ENCODE measurements around the gene SOX18.

Gene SOX18

GRCh38 chr20:64051561-64052325 lies 2.3 kb upstream of the SOX18 start:
- DNase-seq: no peak

DNA sequence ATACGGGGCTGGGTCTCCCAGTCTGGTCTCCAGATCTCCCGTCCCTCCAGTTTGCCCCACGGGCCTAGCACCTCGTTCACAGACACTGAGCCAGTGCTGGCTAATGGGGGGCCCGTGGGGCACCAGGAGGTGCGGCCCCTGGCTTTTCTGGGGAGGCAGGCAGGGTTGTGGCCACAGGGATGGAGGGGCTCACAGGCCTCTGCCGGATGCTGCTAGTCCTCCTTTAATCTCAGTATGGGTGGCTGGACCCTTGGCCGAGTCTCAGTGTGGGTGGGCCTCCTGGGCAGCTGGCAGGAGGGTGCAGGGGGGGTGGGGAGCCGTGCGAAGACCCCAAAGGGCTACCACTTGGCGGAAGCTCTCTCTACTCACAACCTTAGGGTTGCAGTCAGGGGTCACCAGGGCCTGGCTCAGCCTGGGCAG lies 1.6 kb upstream of the SOX18 start:
- DNase-seq: no peak

GRCh38 chr20:64050261-64051032 lies 1.0 kb upstream of the SOX18 start:
- DNase-seq: no peak

DNA sequence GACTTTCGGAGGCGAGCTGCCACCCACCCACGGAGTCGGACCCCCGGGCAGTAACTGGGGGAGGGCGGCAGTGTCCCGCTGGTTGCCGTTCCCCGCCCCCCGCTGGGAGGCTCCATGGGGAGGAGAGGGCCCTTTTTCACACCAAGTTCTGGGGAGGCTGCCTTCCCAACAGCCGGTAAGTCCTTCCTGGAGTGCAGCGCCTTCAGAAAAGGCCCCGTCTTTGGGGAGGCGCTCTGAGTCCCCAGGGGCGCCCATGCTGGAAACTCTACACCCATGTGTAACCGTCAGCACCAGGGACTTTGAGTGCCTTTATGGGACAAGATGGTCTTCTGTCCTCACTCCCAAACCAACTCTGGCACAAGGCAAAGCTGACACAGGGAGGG lies 430 bp upstream of the SOX18 start:
- DNase-seq: no peak

DNA sequence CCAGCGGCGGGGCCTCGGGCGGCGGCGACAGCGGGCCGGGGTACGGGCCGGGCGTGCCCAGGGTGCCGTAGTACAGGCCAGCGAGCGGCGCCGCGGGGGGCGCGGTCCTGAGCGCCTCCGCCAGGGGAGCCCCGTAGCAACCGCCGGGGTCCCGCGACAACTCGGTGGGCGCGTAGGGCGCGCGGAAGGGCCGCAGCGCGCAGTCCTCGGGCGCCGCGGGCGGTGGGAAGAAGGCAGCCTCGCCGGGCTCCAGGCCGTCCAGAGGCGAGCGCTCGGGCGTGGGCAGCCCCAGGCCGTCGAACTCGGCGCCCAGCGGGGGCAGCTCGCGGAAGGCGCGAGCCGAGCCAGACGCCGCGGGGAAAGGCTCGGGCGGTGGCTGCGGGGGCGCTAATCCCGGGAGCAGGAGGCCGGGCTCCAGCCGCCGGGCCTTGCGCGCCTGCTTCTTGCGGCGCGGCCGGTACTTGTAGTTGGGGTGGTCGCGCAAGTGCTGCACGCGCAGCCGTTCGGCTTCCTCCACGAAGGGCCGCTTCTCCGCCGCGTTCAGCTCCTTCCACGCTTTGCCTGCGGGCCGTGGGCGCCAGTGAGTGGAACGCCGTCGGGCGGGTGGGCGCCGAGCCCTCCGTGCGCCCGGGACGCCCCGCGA lies 916 bp downstream of the SOX18 start:
- DNase-seq: no peak

GRCh38 chr20:64047968-64048401 lies 1.5 kb downstream of the SOX18 start:
- DNase-seq: no peak

DNA sequence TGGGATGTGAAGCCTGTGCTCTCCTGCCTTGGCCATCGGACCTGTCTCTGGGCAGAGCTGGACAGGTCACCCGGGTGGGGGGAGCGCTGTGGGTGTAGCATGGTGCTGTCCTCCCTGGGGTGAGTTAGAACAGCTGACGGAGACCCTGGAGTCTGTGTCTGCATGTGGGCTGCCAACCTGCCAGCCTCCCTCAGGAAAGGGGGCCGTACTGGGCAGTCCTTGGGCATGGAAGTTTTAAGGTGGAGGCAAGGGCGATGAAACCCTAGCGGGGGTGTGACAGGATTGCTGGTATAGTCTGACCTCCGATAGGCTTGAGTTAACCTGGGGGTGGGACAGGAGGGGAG lies 2.4 kb downstream of the SOX18 start:
- no peak for DNase-seq

- DNase-seq: no peak
These were observed 4.0 kb downstream of the SOX18 start for GRCh38 chr20:64045346-64046011.

DNA sequence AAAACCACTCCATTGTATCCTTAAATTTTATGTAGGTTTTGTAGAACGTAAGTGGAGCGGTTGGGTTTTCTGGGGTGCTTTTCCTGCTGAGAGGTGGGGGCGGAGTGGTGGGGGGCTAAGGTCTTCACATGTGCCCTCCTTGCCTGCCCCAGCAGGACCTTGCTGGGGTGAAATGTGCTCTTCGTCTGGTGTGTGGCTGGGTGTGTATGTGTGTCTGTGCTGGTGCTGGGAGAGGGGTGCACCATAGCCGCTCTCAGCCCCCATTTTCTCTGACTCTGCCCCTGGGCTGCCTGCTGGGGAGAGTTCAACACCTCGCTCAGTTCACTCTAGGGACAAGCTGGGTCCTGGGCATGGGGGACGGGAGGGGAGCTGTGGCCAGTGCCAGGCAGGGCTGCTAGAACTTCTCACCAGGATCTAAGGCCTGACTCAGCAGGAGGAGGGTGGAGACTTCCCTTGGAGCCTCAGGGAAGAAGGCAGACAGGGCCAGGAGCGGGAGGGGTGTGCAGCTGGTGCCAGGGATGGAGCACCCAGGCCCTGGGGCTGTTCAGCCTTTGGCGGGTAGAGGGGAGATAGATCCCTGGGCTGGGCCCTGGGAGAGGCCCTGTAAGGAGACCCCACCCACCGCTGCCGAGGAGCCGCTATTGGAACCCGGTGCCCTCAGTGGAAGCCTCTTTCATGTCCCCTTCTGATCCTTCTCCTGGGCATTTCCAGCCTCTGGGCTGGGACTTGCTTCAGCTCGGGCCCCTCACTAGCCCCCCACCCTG lies 4.8 kb downstream of the SOX18 start:
- no peak for DNase-seq

- no peak for DNase-seq
These were observed 5.7 kb downstream of the SOX18 start for GRCh38 chr20:64043768-64044167.

- no peak for DNase-seq
These were observed 7.2 kb downstream of the SOX18 start for GRCh38 chr20:64042054-64042781.

DNA sequence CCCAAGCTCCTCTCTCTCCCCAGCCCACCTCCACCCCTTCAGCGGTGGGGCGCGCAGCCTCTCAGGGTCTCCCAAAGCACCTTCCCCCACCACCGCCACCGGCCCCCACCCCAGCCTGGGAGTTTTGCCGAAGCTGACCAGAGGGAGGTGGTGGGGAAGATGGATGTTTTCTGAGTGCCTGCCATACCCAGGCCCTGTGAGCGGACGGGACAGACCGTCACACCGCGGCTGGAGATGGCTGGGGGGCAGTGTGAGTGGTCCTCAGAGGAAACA lies 7.7 kb downstream of the SOX18 start:
- no peak for DNase-seq

DNA sequence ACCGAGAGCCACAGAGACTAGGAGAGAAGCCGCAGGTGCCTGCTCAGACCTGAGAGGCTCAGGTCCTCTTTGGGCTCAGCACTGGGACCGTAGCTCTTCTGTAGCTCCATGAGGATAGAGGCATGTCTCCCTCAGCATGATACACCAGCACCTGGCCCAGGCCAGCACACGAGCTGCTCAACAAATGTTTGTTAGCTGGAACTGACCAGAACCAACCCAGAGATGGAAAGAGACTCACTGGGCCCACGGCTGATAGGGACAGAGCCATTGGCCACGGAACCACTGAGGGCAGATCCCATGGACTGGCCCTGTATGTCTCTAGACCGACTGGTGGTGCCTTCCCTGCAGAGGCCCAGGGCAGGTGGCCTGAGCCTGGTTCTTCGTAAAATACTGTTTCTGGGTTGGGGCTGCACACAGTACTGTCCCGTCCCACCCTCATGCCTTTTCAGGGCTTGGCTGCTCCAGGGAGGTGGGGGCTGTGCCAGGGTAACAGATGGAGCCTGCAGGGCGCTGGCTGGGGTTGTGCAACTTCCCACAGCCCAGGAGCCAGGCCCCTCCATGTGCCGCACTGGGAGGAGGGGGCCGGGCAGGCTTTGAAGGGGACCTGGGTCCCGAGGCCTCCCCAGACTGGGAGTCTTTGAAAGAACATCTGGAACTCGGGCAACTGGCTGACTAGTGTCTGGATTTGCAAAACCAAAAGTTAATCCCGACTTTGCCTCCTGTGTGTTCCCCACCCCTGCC lies 8.2 kb downstream of the SOX18 start:
- DNase-seq: no peak

DNA sequence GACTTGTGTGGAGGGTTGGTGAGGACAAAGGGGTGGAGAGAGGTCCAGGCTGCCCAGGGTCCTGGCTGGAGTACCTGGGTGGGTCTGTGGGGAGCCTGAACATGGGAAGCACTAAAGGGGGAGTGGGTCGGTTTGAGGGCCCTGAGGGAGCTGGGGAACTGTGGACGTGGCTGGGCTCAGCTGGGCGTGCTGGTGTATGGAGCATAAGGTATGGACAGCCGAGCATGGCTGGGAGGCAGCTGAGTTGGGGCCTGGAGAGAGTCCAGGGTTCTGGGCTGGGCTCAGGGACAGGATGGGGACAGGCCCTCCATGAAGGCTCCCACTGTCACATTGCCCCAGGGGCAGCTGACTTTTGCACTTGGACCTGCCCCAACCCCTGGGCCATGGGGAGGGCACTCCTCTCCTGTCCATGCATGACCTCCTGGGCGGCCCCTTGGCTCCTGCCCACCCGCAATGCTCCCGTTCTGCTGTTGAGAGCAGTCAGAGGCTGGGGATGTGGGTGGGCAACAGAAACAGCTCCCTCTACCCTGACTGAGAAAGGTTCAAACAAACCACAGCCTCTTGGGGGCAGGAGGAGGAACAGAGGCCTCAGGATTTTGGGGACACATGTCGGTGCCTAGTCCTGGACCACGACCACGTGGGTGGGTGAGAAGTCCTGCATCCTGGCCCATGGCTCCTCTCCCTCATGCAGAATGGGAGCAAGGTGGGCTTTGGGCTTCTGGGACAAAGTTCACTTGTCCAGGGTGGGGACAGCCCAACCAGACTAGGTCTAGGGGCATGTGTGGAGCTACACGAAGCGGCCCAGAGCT lies 9.0 kb downstream of the SOX18 start:
- no peak for DNase-seq

- DNase-seq: no peak
These were observed 9.9 kb downstream of the SOX18 start for GRCh38 chr20:64039293-64040160.

- peak; percentile 80 for DNase-seq
These were observed 10.7 kb downstream of the SOX18 start for GRCh38 chr20:64038565-64039292.

DNA sequence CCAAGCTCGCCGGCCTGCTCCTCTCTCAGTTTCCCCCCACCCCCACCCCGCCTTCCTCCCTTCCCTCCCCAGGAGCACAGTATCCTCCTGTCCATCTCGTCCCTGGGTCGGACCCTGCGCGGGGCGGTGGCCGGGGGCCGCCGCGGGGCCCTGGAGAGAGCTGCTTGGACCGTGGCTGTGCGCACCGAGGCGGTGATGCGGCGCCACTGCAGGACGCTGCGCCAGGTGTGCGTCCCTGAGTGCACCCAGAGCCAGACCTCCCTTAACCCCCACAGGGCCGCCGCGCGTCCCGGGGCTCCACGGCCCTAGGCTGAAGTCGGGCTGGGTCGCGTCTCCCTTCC lies 11.2 kb downstream of the SOX18 start:
- no peak for DNase-seq

GRCh38 chr20:64037498-64038213 lies 11.8 kb downstream of the SOX18 start:
- peak; percentile 19 for DNase-seq

DNA sequence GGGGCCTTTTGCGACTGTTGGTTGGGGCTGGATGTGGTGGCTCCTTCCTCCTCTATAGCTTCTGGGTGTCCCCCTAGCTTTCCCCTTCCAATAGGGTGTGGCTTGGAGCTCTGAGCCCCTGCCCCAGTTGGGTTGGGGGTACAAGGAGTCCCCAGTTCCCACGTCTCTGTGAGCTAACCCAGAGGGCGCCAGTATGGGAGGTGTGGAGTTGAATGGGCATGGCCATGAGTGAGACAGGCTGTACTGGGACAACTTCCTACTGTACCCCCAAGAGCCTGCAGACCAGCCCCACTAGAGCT lies 12.3 kb downstream of the SOX18 start:
- DNase-seq: no peak
